Hepatocyte (in vitro differentiated cells): ENCODE results near the gene CEP192. TPM values are rescaled to one million over a fixed set of nuclear protein-coding genes. Genes with fewer than 3 reads are reported as not detected.
"Not testable (repeated sequence)": the region's sequence is repeated elsewhere in the genome, so short reads cannot be mapped to it uniquely, and the experiment has no call there.

Experiments
- DNase-seq: peaks from one replicate; pipeline ENCODE4 v3.0.0-alpha.2; 2016; ENCODE audit warnings: low spot score
- H2AFZ ChIP-seq: fragments of 200-600 bp; sonication (generic); 2 replicates; pipeline ENCODE4 v1.6.0; 2016; ENCODE audit warnings: antibody characterized with exemption, mild to moderate bottlenecking
- H3K27ac ChIP-seq: fragments of 200-600 bp; sonication (generic); 2 replicates; pipeline ENCODE4 v1.5.1; 2016; ENCODE audit warnings: mild to moderate bottlenecking
- H3K27me3 ChIP-seq: fragments of 200-600 bp; sonication (generic); 2 replicates; pipeline ENCODE4 v1.6.1; 2016
- H3K36me3 ChIP-seq: fragments of 200-600 bp; sonication (generic); replicated peaks from 2 replicates; pipeline ENCODE4 v1.5.1; 2016; ENCODE audit warnings: low read depth; ENCODE audit not compliant: insufficient read depth
- H3K4me1 ChIP-seq: fragments of 200-600 bp; sonication (generic); 2 replicates; pipeline ENCODE4 v1.5.1; 2016; ENCODE audit warnings: mild to moderate bottlenecking, moderate library complexity; ENCODE audit not compliant: insufficient read depth
- H3K4me2 ChIP-seq: fragments of 200-600 bp; sonication (generic); 2 replicates; pipeline ENCODE4 v1.6.0; 2016
- H3K4me3 ChIP-seq: fragments of 200-600 bp; sonication (generic); 2 replicates; pipeline ENCODE4 v1.5.1; 2016; ENCODE audit warnings: mild to moderate bottlenecking
- H3K79me2 ChIP-seq: fragments of 200-600 bp; sonication (generic); 2 replicates; pipeline ENCODE4 v1.6.0; 2017; ENCODE audit warnings: mild to moderate bottlenecking
- H3K9me2 ChIP-seq: fragments of 200-600 bp; sonication (generic); replicated peaks from 2 replicates; pipeline ENCODE4 v1.6.0; 2017; ENCODE audit warnings: mild to moderate bottlenecking; ENCODE audit not compliant: insufficient read depth
- H3K9me3 ChIP-seq: fragments of 200-600 bp; sonication (generic); 2 replicates; pipeline ENCODE4 v1.5.1; 2016; ENCODE audit warnings: low read depth, mild to moderate bottlenecking
- H4K20me1 ChIP-seq: fragments of 200-600 bp; sonication (generic); 2 replicates; pipeline ENCODE4 v1.6.0; 2016; ENCODE audit warnings: mild to moderate bottlenecking; ENCODE audit not compliant: insufficient read depth, poor library complexity, severe bottlenecking
- EZH2 ChIP-seq: fragments of 200-600 bp; sonication (generic); IDR thresholded peaks from 2 replicates; pipeline ENCODE4 v1.6.1; 2016; ENCODE audit warnings: antibody characterized with exemption, mild to moderate bottlenecking, borderline replicate concordance
- EZH2phosphoT487 ChIP-seq: fragments of 200-600 bp; sonication (generic); IDR thresholded peaks from one replicate; pipeline ENCODE4 v1.6.1; 2018; ENCODE audit warnings: antibody characterized with exemption, mild to moderate bottlenecking, low read depth, moderate library complexity; ENCODE audit not compliant: unreplicated experiment, severe bottlenecking
- WGBS: methylation state at CpG from one replicate; pipeline ENCODE4 v1.1.6; 2016; ENCODE audit warnings: low lambda C conversion rate; ENCODE audit errors: missing lambda C conversion rate; 5-methylcytosine and 5-hydroxymethylcytosine counted together
- polyA plus RNA-seq: library from polyadenylated mRNA; unstranded; fragments of >200 nt; fragmentation: Nextera tagmentation; extraction: Ambion mirVana; gene quantifications from 2 replicates; pipeline ENCODE4 v1.2.1, GENCODE V29; 2016
- total RNA-seq: library from RNA; depleted of rRNA; stranded (reverse); fragments of >200 nt; gene quantifications from 2 replicates; pipeline ENCODE4 v1.2.3, GENCODE V29; 2014
- TF ChIP-seq, protein P1 (sequence below): fragments of 200-600 bp; sonication (generic); IDR thresholded peaks from 2 replicates; pipeline ENCODE4 v1.5.1; 2016; ENCODE audit warnings: antibody characterized with exemption, mild to moderate bottlenecking; ENCODE audit not compliant: poor library complexity

The CEP192 gene
- total and polyA plus RNA-seq, 2 experiments from 2014 or later: 7.9 to 17.4 TPM

- no peaks in the 10 kb centered on the region for H3K79me2 ChIP-seq
- no peak overlapping the region for H2AFZ ChIP-seq
- H3K9me3 ChIP-seq: no peaks in the 10 kb centered on the region
- H3K27ac ChIP-seq: no peak overlapping the region
- H4K20me1 ChIP-seq: no peaks in the 10 kb centered on the region
- no peak overlapping the region for H3K4me3 ChIP-seq
- H3K27me3 ChIP-seq: no peaks in the 10 kb centered on the region
- no peaks in the 10 kb centered on the region for H3K4me1 ChIP-seq
- WGBS: 97% methylated on average over 4 of the region's 4 CpGs
- H3K4me2 ChIP-seq: no peak overlapping the region
- DNase-seq: no peak
- H3K9me2 ChIP-seq: no peaks in the 10 kb centered on the region
- H3K36me3 ChIP-seq: no peaks in the 10 kb centered on the region
- TF ChIP-seq, protein P1, sequence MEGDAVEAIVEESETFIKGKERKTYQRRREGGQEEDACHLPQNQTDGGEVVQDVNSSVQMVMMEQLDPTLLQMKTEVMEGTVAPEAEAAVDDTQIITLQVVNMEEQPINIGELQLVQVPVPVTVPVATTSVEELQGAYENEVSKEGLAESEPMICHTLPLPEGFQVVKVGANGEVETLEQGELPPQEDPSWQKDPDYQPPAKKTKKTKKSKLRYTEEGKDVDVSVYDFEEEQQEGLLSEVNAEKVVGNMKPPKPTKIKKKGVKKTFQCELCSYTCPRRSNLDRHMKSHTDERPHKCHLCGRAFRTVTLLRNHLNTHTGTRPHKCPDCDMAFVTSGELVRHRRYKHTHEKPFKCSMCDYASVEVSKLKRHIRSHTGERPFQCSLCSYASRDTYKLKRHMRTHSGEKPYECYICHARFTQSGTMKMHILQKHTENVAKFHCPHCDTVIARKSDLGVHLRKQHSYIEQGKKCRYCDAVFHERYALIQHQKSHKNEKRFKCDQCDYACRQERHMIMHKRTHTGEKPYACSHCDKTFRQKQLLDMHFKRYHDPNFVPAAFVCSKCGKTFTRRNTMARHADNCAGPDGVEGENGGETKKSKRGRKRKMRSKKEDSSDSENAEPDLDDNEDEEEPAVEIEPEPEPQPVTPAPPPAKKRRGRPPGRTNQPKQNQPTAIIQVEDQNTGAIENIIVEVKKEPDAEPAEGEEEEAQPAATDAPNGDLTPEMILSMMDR: no peak
- TF ChIP-seq EZH2: no peak
- no peak for TF ChIP-seq EZH2phosphoT487
These were observed 95.7 kb downstream of the CEP192 start for GRCh38 chr18:13086906-13087305.

GRCh38 chr18:13095466-13095865 lies 104.3 kb downstream of the CEP192 start:
- Histone ChIP-seq H2AFZ (no peak overlapping the region), H3K27ac (no peak overlapping the region), H3K4me2 (no peak overlapping the region), H3K4me1 (no peaks in the 10 kb centered on the region), H3K79me2 (no peaks in the 10 kb centered on the region), H3K9me2 (no peaks in the 10 kb centered on the region), H3K4me3 (no peak overlapping the region), H3K27me3 (no peaks in the 10 kb centered on the region), H3K9me3 (no peaks in the 10 kb centered on the region), H3K36me3 (no peaks in the 10 kb centered on the region), H4K20me1 (no peaks in the 10 kb centered on the region)
- WGBS: 94% methylated on average over 12 of the region's 12 CpGs
- no peak for TF ChIP-seq EZH2phosphoT487
- TF ChIP-seq, protein P1: no peak
- no peak for TF ChIP-seq EZH2
- DNase-seq: no peak

DNA sequence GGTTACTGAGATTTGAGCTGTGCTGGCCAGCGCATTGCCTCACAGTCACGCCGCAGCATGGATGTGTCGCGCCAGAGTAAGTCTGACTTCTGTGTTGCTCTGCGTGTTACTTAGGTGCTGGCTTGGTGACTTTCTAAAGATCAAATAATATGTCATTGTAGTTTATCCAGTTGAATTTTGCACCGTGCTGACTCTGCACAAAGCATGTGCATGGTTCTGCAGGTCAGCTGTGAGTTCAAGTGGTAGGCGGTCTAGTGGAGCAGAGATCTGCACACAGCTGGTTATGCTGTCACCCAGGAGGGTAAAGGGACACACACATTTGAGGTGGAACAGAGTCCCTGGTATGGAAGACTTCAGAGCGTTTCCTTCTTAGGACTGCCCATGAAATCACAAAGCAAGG lies 105.1 kb downstream of the CEP192 start:
- Histone ChIP-seq H3K79me2 (no peaks in the 10 kb centered on the region), H3K4me2 (no peak overlapping the region), H3K4me3 (no peak overlapping the region), H3K9me2 (no peaks in the 10 kb centered on the region), H3K27me3 (no peaks in the 10 kb centered on the region), H2AFZ (no peak overlapping the region), H3K36me3 (no peaks in the 10 kb centered on the region), H3K9me3 (no peaks in the 10 kb centered on the region), H3K27ac (no peak overlapping the region), H4K20me1 (no peaks in the 10 kb centered on the region), H3K4me1 (no peaks in the 10 kb centered on the region)
- WGBS: 95% methylated on average over 9 of the region's 9 CpGs
- DNase-seq: no peak
- TF ChIP-seq EZH2 (no peak), EZH2phosphoT487 (no peak)
- TF ChIP-seq, protein P1: no peak

DNA sequence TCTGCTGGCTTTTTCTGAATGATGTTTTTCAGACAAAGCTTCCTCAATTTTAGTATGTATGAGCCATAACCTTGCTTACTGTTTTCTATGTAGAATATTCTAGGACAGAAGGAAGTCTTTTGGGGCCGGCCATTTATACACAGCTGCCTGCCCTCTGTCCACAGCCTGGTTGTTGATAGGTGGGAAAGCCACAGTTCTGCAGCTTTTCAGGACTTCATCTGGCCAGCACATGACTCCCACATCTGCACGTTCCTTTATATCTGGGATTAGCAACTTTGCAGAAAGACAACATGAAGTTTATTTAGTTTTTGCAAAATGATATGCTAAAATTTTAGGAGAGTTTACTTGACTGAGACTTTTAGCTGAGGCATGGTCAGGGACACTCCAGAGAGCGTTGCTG lies 105.6 kb downstream of the CEP192 start:
- WGBS: 93% methylated on average over 3 of the region's 3 CpGs
- Histone ChIP-seq H3K36me3 (no peaks in the 10 kb centered on the region), H3K4me2 (no peak overlapping the region), H3K79me2 (no peaks in the 10 kb centered on the region), H4K20me1 (no peaks in the 10 kb centered on the region), H3K9me2 (no peaks in the 10 kb centered on the region), H3K4me3 (no peak overlapping the region), H3K27me3 (no peaks in the 10 kb centered on the region), H2AFZ (no peak overlapping the region), H3K27ac (no peak overlapping the region), H3K4me1 (no peaks in the 10 kb centered on the region), H3K9me3 (no peaks in the 10 kb centered on the region)
- TF ChIP-seq, protein P1: no peak
- TF ChIP-seq EZH2phosphoT487: no peak
- no peak for TF ChIP-seq EZH2
- no peak for DNase-seq

DNA sequence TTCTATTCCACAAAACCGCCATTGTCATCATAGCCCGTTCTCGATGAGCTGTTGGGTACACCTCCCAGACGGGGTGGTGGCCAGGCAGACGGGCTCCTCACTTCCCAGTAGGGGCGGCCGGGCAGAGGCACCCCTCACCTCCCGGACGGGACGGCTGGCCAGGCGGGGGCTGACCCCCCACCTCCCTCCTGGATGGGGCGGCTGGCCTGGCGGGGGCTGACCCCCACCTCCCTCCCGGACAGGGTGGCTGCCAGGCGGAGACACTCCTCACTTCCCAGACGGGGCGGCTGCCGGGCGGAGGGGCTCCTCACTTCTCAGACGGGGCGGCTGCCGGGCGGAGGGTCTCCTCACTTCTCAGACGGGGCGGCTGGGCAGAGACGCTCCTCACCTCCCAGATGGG lies 106.9 kb downstream of the CEP192 start:
- not testable (repeated sequence) for DNase-seq, H3K9me3 ChIP-seq, H4K20me1 ChIP-seq, H3K36me3 ChIP-seq, H3K4me1 ChIP-seq, H3K27me3 ChIP-seq, H3K27ac ChIP-seq, H2AFZ ChIP-seq, H3K4me3 ChIP-seq, H3K4me2 ChIP-seq, H3K79me2 ChIP-seq, H3K9me2 ChIP-seq
- WGBS: 92% methylated on average over 12 of the region's 26 CpGs
